ENCODE data around the gene ZMYM2.

The ZMYM2 gene

GRCh38 chr13:19984430-19985218, 26.1 kb downstream of the ZMYM2 start:
- TF ChIP-seq CTCF (IDR thresholded peaks at IDR 0.05) = peak; percentile 38
- H3K4me3 ChIP-seq = no peak overlapping the region
- H3K27ac ChIP-seq = no peak overlapping the region
- no peak for DNase-seq (ENCODE audit: low spot score)

- Histone ChIP-seq H3K4me3 (no peak overlapping the region), H3K27ac (no peak overlapping the region)
- no peak for TF ChIP-seq CTCF (IDR thresholded peaks at IDR 0.05)
- DNase-seq (ENCODE audit: low spot score) = no peak
These were observed 26.7 kb downstream of the ZMYM2 start for GRCh38 chr13:19985219-19985556.

GRCh38 chr13:19991531-19991930, 33.0 kb downstream of the ZMYM2 start:
- Histone ChIP-seq H3K4me3 (no peak overlapping the region), H3K27ac (no peak overlapping the region)
- no peak for TF ChIP-seq CTCF (IDR thresholded peaks at IDR 0.05)
- no peak for DNase-seq (ENCODE audit: low spot score)

GRCh38 chr13:19993024-19993423, 34.5 kb downstream of the ZMYM2 start:
- no peak overlapping the region for H3K4me3 ChIP-seq
- no peak for DNase-seq (ENCODE audit: low spot score)
- TF ChIP-seq CTCF (IDR thresholded peaks at IDR 0.05) = no peak
- H3K27ac ChIP-seq = no peak overlapping the region

- DNase-seq (ENCODE audit: low spot score) = no peak
- Histone ChIP-seq H3K27ac (no peak overlapping the region), H3K4me3 (no peak overlapping the region)
- no peak for TF ChIP-seq CTCF (IDR thresholded peaks at IDR 0.05)
These were observed 40.4 kb downstream of the ZMYM2 start for GRCh38 chr13:19998960-19999359.

DNA sequence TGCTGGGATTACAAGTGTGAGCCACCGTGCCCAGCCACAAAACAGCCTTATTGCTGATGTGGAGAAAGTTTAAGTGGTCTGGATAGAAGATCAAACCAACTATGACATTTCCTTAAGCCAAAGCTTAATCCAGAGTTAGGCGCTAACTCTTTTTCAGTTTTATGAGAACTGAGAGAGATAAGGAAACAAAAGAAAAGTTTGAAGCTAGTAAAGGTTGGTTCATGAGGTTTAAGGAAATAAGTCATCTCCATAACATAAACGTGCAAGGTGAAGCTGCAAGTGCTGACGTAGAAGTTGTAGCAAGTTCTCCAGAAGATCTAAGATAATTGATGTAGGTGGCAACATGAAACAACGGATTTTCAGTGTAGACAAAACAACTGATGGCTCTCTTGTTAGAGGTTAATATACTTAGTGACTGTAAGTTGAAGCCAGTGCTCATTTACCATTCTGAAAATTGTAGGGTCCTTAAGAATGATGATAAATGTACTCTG, 41.6 kb downstream of the ZMYM2 start:
- no peak for DNase-seq (ENCODE audit: low spot score)
- Histone ChIP-seq H3K27ac (no peak overlapping the region), H3K4me3 (no peak overlapping the region)
- no peak for TF ChIP-seq CTCF (IDR thresholded peaks at IDR 0.05)

Data from coronary artery (tissue), 2 donors.